Inflammatory macrophage treated with lipopolysaccharide for 1 hour (primary cell): ENCODE results near the gene CLNK.
A peak's percentile ranks its signal among the peaks of the same experiment; 100 is the strongest.
"Not testable (repeated sequence)": the region's sequence is repeated elsewhere in the genome, so short reads cannot be mapped to it uniquely, and the experiment has no call there.

Experiments used
- DNase-seq, 2 donors: peaks; one replicate each; pipeline ENCODE4 v3.0.0-alpha.2; 2020 to 2022

CLNK gene

DNA sequence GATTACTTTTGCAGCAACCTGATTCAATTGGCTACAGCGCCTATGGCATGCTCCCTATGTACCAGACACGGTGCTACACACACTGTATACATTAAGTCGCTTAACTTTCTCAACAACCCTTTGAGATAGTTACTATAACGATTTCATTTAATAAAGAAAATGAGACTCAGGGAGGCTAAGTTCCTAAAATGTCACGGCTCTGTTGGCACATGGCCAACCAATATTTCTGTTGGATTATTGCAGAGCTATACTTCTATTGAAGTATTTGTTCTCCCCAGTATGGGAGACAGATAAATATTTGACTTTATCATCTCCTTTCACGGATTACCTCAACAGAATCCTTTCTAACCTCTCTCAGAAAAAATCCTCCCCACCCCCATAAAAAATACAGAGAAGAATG, 25.3 kb downstream of the CLNK start:
- DNase-seq = no peak

DNA sequence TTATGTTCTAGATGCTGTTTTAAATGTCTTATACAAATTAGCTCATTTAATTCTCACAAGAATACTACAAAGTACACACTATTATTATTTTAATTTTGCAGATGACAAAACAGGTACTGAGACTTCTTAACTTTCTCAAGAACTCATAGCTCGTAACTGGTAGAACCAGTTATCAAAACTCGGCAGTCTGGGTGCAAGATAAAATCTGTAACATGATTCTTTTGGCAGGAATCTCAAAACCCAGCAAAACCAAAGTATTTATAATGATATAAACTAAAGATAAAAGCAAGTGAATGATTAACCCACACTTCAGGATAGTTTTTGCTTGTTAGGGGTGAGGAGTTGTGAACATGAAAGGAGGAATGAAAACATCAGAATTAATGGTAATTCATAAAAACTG, 27.6 kb downstream of the CLNK start:
- no peak for DNase-seq

DNA sequence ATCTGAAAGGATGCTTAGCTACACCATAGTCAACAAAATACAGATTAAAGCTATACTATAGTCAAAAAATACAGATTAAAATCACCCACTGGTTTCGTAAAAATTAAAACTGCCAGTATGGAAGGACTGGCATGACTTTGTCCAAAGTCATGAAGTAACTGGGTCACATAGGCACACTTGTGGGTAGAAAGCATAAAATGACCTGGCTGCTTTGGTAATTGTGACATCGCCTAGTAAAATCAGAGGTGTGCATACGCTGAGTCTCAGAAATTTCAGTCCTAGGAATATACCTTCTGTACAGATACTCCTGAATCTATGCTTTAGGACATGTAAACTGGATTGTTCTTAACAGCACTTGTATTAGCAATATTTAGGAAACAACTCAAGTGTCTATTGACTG, 28.1 kb downstream of the CLNK start:
- no peak for DNase-seq

DNA sequence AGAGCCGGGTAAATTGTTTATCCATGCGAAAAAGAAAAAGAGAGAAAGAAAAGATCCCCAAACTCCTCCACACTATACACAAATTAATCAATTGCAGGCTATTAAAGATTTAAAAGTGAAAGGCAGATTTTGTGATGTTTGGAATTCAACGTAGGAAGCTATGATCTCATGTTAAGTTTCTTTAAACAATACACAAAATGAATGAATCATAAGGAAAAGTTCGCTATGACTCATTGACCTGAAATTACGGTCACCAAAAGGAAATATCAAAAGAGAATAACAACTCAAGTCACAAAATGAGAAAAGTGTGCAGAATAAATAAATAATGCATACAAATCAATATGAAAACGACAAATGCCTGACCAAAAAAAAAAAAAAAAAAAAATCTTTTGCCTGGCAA, 28.6 kb downstream of the CLNK start:
- DNase-seq = no peak

DNA sequence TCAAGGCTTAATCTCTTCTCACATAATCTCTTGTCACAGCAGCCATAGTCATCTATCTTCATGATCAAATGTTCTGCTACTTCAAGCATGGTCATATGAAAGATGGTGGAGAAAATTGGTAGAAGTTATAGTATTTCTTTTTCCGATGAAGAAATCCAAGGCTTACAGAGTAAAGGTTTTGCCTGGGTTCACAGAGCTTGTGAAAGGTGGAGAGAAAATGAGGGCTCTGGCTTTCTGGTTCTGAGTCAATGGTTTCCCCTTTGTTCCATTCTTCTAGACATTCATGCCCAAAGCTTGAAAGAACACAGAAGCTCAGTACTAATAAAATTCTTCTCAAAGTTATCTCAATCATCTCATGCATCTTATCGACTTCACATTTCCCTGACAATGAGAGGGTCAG, 36.1 kb downstream of the CLNK start:
- DNase-seq = no peak

DNA sequence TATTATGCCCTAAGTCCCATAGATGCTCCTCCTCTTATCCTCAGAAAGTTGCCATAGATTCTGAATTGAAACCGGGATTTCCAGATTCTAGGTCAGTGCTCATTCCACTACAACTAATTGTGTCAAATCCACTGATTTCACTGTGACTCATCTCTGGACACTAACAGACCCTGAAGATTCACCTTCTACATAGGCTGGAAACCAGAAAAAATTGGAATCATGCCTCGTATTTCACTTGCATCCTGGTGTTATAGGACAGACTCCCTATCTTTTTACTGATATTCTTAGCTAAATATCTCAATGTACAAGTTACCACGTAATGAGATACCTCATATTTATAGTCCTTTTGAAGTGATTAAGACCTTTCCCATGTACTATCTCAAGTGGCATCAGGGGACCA, 36.7 kb downstream of the CLNK start:
- DNase-seq = no peak

DNA sequence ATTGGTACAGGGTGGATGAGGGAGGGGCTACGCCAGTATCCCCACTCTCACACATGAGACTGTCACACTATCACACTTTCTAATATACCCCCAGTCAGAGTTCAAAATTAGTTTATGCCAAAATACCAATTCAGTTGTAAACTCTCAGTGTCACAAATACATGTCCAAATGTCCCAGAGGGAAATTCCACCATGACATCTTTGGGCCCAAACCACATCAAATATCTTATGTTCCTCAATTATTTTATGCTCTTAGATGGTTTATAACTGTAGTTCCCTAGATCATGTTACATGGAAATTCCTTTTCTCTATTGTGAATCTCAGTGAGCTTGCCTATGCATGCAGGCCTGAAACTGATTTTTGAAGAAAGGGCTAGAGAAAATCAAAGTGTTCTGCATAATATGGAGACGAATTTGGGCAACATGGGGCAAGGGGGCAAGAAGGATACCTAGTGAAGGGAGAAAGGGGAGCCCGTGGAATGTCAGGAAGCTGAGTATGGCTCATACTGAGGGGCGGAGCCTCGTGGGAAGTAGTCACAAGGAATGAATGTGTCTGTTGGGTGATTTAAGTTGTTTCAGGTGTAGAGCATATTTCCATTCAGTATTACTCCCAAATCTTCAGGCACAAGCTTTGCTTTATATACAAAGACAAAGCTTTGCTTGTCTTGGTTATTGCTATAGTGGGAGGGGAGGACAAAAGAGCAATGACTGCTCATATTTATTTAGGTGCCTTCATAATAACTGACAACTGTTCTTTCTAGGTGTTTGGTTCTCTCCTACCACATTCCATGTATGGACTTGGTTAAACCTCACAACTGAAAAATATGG, 40.8 kb downstream of the CLNK start:
- DNase-seq = peak; percentile 39 to 54

DNA sequence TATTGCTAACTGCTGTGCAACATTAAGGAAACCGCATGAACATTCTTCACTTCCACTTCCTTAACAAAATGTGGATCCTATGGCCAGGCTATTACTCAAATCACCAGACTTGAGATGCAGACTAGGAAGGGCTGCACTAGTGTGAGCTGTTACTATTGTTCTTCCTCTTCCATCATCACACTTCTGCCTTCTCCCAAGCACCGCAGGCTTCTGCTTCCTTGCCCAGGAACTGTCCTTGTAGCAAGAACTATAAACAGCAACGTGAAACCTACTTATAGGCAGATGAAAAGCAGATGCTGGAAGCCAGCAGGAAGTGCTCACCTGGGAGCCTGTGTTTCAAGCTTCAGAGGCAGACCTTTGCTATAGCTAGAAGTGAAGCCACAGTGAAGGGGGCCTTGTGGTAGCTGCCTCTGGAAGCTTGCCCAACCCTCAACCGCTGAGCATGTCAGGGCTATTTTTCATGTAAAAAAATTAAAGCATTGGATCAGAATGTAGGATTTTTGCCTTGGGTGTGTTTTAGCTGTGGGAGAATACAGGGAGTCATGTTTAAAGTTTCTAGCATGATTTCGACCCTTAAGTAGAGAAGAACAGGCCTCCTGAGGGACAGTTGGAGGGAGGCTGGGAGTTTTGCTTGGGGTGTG, 43.9 kb downstream of the CLNK start:
- DNase-seq = peak; percentile 70 to 77

DNA sequence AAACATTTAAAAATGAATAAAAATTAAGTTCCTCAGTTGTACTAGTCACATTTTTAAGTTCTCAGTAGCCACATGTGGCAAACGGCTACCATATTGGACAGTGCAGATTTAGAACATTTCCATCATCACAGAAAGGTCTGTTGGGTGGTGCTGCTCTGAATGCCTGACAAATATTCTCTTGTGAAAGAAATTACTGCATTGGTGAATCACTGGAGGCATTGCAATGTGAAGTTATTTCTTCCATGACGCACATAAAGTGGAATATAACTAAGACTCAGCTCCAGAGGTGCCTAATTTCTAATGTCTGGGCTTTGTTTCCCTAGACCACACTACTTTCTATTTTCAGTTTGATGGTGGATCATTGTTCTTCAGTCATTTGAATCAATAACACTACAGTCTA, 44.9 kb downstream of the CLNK start:
- peak in 1 of 2 donors; percentile 26 for DNase-seq

DNA sequence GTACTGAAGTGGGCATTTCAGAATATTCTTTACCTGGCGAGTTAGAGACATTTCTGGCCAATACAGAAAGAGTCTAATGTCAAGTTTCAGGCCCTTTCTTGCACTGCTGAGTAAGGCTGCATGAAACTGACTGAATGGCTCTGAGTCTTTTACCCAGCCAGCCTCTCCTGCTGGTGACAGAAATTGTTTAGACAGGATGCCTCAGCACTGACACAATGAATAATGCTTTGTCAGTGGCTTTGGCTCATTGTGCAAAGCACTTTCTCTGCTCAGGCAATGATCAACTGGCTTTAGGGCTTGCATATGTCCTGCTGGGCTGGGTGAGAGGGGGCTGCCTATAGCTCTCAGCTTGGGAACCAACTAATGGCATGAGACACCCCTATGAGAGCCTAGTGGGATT, 45.5 kb downstream of the CLNK start:
- no peak for DNase-seq

DNA sequence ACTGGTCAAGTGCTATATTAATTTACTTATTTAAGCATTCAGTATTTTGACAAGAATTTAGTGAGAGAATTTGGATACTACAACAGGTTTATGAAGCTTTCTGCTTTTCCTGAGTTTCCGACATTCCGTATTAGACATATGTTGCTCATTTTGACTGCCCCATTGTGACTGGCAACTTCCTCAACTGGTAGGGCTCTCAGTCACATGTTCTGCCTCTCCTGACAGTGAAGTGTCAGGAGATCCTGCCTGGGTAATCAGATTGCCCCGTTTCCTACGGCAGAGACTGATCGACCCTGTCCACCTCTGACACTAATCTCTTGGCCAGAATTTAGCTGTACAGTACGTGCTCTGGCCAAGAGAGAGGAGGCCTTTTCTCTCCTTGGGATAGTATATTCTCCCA, 49.5 kb downstream of the CLNK start:
- DNase-seq = peak in 1 of 2 donors; percentile 16

DNA sequence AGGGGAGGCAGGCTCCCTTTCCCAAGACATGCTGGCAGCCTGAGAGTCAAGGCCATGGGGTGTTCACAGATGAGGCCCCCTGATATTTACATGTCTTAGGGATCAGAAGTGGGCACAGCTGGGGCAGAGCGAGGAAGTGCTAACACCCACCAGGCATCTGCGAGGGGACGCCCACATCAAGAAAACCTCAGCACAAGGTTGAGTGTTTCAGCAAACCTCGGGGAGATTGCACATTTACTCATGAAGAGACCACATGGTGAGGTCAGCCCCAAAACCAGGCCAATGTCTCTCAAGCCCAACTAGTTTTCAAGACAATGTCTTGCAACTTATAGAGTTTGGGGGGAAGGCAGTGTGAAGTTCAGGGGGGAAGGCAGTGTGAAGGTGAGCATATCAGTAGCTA, 55.2 kb downstream of the CLNK start:
- DNase-seq = peak in 1 of 2 donors; percentile 19

DNA sequence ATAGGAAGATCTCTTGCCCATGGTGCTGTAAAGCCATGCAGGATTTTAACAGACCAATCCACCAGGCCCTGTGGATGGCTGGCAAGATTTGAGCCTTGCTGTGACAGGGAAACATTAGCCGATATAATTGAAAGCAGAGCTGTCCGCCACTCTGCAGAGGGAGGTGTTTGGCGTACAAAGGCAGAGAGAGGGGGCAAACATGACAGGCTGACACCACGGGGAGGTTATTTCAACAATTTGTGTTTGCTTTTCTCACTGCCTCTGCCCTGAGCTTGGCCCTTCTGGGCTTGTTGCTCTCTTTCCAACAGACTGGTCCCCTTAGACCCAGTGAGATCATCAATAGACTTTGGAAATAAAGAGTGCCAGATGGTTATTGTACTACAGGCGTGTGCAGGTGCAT, 59.4 kb downstream of the CLNK start:
- no peak for DNase-seq

DNA sequence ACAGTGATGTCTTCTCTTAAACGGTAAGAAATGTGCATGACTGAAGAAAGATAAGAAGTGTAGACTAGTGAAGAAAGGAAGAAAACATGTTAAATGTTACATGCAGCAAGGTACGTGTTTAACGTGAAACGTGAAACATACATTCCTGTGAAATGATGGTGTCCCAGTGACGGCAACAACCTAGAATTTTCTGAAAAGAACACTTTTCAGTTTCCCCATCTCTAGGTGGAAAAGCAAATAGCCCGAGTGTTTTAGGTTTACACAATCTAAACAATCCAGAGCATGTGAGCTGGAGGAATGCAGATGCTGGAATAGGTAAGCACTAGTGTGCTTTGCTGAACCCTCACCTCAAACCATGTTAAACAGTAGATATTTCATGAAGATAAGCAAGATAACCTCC, 60.7 kb downstream of the CLNK start:
- no peak for DNase-seq

DNA sequence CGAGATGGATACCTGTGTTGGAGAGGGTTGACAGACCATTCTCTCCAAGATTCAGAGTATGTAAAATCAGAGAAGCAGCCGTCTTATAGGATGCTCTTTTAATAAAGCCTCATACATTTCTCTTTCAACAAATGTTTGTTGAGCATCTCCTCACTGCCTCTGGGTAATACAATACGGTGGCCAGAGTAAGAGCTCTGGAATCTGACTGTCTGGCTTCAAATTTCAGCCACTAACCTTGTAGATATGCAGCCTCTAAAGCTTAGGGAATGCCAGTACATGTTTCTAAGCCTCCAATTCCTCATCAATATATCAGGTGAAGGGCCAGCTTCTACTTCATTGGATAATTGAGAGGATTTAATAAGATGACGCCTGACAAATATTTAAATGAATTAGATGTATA, 61.3 kb downstream of the CLNK start:
- DNase-seq = no peak

DNA sequence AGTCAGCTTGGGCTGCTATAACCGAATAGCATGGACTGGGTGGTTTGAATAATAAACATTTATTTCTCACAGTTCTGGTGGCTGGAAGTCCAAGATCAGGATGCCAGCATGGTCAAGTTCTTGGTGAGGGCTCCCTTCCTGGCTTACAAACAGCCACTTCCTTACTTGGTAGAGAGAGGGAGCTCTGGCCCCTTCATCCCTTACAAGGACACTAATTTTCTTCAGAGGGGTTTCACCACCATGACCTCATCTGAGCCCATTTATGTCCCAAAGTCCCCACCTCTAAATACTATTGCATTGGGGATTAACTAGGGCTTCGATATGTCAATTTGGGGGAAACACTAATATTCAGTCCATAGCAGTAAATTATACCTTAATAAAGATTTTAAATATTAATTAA, 61.8 kb downstream of the CLNK start:
- no peak for DNase-seq

DNA sequence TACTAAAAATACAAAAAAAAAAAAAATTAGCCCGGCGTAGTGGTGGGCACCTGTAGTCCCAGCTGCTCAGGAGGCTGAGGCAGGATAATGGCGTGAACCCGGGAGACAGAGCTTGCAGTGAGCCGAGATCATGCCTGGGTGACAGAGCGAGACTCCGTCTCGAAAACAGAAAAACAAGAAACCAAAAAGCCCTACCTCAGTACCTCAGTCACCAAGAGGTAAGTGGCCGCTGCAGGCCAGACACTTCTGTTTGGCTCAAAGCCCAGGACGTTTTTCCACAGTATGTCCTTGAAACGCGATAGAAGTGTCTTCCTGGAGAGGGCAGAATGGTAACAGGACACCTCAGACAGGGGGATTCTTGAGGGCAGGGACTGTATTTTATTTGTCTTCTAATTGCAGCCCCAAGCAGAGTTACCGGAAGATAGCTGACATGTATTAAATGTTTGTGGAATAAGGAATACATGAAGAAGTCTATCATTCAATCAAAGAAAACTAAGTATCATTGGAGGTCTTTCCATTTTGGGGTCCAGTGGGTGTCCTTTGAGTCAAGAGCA, 63.6 kb downstream of the CLNK start:
- no peak for DNase-seq

DNA sequence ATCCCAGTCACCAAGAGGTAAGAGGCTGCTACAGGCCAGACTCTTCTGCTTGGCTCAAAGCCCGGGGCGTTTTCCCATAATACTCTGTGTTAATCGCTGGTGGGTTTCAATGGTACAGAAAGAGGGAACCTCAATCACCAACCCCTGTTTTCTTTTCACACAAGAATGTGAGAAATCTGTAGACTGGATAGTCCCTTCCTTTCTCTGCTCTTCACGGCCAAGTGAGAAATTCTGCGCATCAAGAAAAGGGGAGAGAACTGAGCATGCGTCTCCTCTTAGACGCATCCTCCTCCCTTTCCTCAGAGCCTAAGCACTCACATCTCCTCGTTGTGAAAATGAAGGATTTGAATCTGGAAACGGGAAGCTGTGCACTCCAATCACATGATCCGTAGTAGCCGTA, 64.7 kb downstream of the CLNK start:
- DNase-seq = no peak

DNA sequence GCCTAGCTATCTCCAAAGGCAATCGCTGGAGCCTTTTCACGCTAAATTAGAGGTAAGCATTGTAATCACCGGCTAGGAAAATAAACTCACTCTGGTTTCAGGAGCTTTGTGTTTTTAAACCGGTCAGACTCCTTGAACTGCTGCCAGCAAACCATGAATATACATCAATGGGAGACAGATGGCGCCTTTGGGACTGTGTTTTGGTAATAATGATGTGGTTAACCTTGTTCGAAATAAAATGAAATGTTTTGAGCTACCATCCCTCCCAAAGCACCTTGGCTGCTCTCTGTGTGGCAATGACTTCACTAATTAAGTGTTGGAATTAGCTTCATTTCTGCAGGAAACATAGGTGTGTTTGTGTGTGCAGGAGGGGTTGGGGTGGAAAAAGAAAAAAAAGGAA, 65.3 kb downstream of the CLNK start:
- DNase-seq = no peak

DNA sequence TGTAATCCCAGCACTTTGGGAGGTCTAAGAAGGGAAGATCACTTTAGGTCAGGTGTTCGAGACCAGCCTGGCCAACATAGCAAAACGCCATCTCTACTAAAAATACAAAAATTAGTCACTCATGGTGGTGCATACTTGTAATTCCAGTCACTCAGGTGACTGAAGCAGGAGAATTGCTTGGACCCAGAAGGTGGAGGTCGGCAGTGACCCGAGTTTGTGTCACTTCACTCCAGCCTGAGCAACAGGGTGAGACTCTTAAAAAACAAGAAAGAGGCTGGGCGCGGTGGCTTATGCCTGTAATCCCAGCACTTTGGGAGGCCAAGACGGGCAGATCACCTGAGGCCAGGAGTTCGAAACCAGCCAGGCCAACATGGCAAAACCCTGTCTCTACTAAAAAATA, 69.6 kb downstream of the CLNK start:
- not testable (repeated sequence) for DNase-seq

DNA sequence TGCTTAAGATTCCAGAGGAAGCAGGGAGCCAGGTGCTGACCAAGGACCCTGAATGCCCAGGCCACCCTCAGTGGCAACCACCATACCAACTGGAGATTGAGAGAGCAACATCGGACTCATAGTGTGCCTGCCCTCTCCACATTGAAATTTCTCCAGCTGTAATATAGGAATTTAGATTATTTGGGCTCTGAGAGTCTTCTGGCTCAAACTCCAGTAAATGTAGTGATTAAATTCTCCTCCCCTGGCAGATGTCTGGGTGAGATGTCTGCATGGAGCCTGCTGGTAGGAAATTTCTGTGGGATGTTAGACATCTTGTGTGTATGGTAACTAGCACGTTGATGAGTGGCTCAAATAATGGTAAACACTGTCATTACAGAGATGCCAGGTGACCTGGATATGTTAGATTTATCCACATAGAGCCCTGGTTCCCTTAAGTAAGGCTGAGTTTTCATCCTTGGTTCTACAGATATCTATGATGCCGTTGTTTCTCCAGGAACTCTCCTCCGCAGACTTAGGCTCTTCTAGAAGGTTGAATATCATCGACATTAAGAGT, 70.6 kb downstream of the CLNK start:
- no peak for DNase-seq

DNA sequence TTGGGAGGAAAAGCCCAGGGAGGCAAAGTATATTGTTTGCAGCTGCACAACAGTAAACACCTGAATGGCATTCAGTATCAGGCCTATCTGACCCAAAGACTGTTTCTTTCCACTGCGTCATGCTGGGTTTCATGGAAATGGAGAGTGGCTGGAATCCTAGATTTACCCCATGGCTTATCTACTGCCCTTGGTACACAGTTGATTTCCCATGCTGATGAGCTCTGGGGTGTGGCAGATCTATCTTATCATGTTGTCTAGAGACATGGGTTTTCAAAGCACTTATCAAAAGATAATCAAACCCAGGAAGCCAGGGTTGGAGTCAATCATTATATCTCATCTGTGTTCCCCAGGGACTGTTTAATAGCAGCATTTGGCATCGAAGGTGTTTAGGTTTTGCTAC, 72.1 kb downstream of the CLNK start:
- no peak for DNase-seq

DNA sequence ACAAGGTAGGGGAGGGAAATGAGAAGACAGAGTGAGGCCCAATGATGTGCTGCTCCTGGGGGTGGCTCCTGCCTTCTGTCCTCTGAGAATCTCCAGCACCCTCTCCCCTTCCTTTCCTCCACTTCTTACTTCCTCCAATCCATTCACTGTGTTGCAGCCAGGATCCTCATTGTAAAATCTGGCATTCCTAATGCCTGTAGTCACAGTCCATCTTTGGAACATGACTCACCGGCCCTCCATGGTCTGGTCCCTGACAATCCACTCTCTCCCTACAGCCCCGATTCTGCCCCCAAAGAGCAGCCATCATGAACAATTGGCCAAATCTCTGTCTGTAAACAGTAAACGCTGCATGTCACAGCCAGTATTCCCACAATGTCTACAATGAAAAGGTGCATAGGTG, 72.9 kb downstream of the CLNK start:
- DNase-seq = no peak
